Tibial artery (tissue), 4 donors: ENCODE results near the gene ZSCAN31.

Experiments
- DNase-seq, 2 donors: peaks; one replicate each; pipeline ENCODE4 v3.0.0-alpha.2; 2019
- H3K27ac ChIP-seq, 2 donors: fragments of 200-600 bp; sonication (generic) in 1 of 2; 1 replicate in 1 of 2; 2 replicates in 1 of 2; pipeline ENCODE4 v1.5.1; 2018 to 2019; ENCODE audit warnings: mild to moderate bottlenecking in 1 of 2
- H3K27me3 ChIP-seq, 2 donors: fragments of 200-600 bp; sonication (generic) in 1 of 2; one replicate each; pipeline versions ENCODE4 v1.5.1 to v1.6.0; 2016 to 2019
- H3K36me3 ChIP-seq, 3 donors: fragments of 200-600 bp; sonication (generic) in 2 of 3; one replicate each; pipeline ENCODE4 v1.5.1; 2016 to 2019; ENCODE audit warnings: mild to moderate bottlenecking in 2 of 3
- H3K4me1 ChIP-seq, 4 donors: fragments of 200-600 bp; sonication (generic) in 2 of 4; 1 replicate in 3 of 4; 2 replicates in 1 of 4; pipeline ENCODE4 v1.5.1; 2016 to 2019
- H3K4me3 ChIP-seq, 2 donors: fragments of 200-600 bp; sonication (generic) in 1 of 2; 1 replicate in 1 of 2; 2 replicates in 1 of 2; pipeline ENCODE4 v1.5.1; 2018 to 2019; ENCODE audit warnings: mild to moderate bottlenecking in 2 of 2
- H3K9me3 ChIP-seq, 3 donors: fragments of 200-600 bp; sonication (generic) in 1 of 3; one replicate each; pipeline ENCODE4 v1.5.1; 2016 to 2019
- intact Hi-C: fragments of 100-400 bp; cut with DNase I; formaldehyde crosslinking; loops from one replicate; pipeline ENCODE4 v1.15.0; 2023; ENCODE audit warnings: low total_unique reads
- TF ChIP-seq, protein P1 (sequence below), 2 experiments: fragments of 200-600 bp in 1 of 2; fragments of 450-650 bp in 1 of 2; IDR thresholded peaks; one replicate each; pipeline ENCODE4 v1.5.1; 2017 to 2019; ENCODE audit warnings: antibody characterized with exemption in 2 of 2, mild to moderate bottlenecking in 1 of 2, moderate library complexity in 1 of 2

ZSCAN31 gene

DNA sequence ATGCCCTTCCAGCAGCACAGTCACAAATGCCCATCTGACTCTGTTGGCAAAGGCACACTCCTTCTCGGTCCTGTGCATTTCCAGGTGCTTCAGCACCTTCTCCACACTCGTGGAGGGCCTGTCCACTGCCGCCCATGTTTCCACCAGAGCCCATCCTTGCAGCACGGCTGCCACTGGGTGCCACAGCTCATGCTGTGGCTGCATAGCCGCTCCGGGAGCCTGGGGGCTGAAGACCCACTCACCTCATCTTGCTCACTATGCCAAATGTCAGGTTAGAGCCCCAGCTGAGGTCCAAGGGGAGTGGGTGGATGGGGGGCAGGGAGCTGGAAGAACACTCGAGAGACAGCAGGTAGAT is 20.7 kb upstream of the ZSCAN31 start:
- intact Hi-C loops = loop anchor here (5.0 to 10.0 kb wide), 3 partner anchors 102 to 219 kb away; partner anchors contain the start of genes NKAPL, ZKSCAN4 and ZSCAN9
- no peak for DNase-seq
- TF ChIP-seq, protein P1, sequence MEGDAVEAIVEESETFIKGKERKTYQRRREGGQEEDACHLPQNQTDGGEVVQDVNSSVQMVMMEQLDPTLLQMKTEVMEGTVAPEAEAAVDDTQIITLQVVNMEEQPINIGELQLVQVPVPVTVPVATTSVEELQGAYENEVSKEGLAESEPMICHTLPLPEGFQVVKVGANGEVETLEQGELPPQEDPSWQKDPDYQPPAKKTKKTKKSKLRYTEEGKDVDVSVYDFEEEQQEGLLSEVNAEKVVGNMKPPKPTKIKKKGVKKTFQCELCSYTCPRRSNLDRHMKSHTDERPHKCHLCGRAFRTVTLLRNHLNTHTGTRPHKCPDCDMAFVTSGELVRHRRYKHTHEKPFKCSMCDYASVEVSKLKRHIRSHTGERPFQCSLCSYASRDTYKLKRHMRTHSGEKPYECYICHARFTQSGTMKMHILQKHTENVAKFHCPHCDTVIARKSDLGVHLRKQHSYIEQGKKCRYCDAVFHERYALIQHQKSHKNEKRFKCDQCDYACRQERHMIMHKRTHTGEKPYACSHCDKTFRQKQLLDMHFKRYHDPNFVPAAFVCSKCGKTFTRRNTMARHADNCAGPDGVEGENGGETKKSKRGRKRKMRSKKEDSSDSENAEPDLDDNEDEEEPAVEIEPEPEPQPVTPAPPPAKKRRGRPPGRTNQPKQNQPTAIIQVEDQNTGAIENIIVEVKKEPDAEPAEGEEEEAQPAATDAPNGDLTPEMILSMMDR (IDR thresholded peaks at IDR 0.05) = no peak
- Histone ChIP-seq H3K4me1 (peaks cover 0 to 19% (median 17%) of the 10 kb centered on the region in 4 donors), H3K36me3 (peaks cover under 1 to 26% (median under 1%) of the 10 kb centered on the region in 3 donors), H3K9me3 (no peaks in the 10 kb centered on the region), H3K27ac (peak overlapping the region; percentile 77 to 82), H3K4me3 (no peak overlapping the region), H3K27me3 (no peaks in the 10 kb centered on the region)

DNA sequence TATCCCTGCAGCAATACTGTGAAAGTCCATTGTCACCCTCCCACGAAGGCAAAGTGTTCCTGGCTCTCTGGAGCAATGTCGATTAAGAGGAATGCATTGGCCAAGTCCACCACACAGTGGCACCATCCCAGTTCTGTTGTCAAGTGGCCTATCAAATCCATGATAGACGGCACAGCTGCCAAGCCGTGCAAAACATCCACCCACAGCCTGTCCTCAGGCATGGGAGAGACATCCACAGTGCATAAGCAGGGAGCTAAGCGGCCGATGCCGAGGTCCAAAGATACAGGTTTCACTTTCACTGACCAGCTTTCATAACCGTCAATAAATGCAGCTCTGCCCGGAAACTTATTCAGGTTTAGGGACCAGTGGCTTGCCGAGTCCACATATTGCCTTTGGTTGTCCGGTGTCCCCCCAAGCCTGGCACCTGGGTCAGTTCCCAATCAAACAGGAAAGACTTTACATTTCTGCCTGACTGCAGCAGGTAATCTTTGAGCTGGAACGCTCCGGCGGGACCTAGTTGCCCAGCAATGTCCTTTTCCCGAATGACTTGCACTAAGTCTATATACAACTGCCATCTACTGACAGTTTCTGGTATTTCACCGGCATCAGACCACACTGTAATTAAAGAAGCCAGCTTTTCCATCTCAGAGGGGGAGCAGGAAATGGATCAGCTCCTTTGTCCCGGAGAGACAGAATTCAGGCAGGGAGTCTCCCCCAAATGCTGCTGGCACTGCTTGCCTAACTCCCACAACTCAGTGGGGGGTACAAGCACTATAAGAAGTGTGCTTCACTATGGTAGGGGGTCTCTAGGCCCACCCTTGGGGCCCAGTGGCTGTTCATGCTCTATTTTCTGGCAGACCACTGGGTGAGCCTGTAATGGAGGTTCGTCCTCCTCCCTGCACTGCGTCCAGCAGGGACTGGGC is 20.1 kb upstream of the ZSCAN31 start:
- peak; percentile 68 to 79 for DNase-seq
- no peaks in the 10 kb centered on the region for H3K27me3 ChIP-seq

DNA sequence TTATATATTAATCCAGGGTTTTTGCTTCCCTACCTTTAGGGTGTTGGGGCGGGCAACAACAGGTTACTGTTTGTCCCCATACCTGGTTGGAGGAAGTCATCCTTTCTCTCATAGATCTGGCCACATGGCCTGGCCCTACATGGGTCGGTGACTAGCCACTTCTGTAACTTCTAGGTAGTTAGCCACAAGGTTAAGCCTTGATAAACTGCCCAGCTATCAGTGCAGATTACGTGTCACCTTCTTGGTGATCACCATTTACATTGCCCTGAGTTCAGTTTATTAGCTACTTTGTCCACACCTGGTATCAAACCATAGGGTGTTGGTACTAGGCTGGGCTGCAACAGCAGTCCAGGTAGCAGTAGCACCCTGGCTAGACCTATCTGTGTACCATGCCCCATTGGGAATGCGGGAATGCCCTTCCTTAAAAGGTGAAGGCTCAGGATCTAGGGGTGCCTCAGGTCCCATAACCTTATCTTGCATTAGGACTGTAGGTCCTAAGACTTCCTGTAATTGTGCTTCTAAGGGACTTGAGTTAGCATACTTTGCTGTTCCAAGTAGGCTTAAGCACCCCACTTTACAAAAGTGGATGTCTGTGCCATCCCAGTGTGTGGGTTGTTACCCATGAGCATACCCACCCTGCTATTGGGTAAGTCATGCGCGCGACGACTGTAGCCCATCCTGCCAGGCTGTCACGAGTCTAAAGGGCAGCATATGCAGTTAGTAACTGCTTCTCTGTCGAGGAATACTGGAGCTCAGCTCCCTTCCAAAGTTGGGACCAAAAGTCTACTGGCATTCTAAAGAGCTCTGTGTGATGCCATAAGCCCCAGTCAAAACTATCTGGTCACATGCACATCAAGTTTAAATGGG is 19.0 kb upstream of the ZSCAN31 start:
- DNase-seq = no peak
- Histone ChIP-seq H3K27me3 (no peaks in the 10 kb centered on the region), H3K4me1 (peaks cover 0 to 31% (median 27%) of the 10 kb centered on the region in 4 donors), H3K4me3 (peak overlapping the region; percentile 67 to 69), H3K36me3 (peaks cover 0 to 9% (median 0%) of the 10 kb centered on the region in 3 donors), H3K9me3 (no peaks in the 10 kb centered on the region), H3K27ac (peak overlapping the region; percentile 77 to 82)
- TF ChIP-seq, protein P1 (IDR thresholded peaks at IDR 0.05) = no peak
- intact Hi-C loops = loop anchor here (5.0 to 10.0 kb wide), 3 partner anchors 100 to 218 kb away; partner anchors contain the start of genes NKAPL, ZKSCAN4 and ZSCAN9

More for the DNA sequence above, 20.1 kb upstream of the ZSCAN31 start:
- Histone ChIP-seq H3K4me3 (peak overlapping the region; percentile 67 to 69), H3K27ac (peak overlapping the region; percentile 77 to 82), H3K9me3 (no peaks in the 10 kb centered on the region), H3K36me3 (peaks cover 0 to 20% (median 0%) of the 10 kb centered on the region in 3 donors), H3K4me1 (peaks cover 0 to 23% (median 20%) of the 10 kb centered on the region in 4 donors)
- TF ChIP-seq, protein P1 (IDR thresholded peaks at IDR 0.05) = peak; percentile 79 to 84
- intact Hi-C loops = loop anchor here (5.0 to 10.0 kb wide), 3 partner anchors 101 to 219 kb away; partner anchors contain the start of genes NKAPL, ZKSCAN4 and ZSCAN9

DNA sequence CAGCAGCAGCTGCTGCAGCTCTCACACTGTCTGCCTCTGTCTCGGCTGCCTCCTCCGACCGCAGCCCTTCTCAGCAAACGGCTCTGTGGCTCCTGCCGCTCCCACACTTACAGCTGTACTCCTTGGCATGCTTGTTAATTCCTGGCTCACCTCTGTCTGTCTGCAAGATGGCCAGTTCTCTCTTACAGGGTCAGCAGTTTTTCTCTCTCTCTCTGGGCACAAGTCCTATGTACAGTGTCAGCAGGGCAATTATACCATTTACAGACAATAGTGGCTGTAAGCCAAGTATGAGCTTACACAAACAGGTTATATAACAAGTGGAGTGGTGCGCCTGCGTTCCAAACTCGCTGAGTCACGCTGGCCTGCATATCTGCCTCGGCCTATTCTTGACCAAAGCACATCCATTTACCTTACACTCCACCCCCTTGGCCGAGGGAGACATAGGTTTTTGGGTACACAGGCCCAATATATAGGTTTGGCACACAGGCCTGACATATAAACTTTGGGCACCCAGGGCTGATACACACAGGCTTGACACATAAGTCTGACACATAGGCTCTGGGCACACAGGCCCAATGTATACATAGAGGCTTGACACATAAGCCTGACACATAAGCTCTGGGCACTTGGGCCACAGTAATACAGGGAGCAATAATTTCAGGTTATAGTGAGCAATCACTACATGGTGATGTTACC is 18.2 kb upstream of the ZSCAN31 start:
- Histone ChIP-seq H3K36me3 (peaks cover 0 to under 1% (median 0%) of the 10 kb centered on the region in 3 donors), H3K4me1 (peaks cover 0 to 31% (median 27%) of the 10 kb centered on the region in 4 donors), H3K27me3 (no peaks in the 10 kb centered on the region), H3K9me3 (no peaks in the 10 kb centered on the region), H3K4me3 (no peak overlapping the region), H3K27ac (no peak overlapping the region)
- TF ChIP-seq, protein P1 (IDR thresholded peaks at IDR 0.05) = no peak
- DNase-seq = no peak
- intact Hi-C loops = loop anchor here (10.0 kb wide), 2 partner anchors 99 to 129 kb away; partner anchors contain the start of genes NKAPL, ZKSCAN4 and ZSCAN9
